ENCODE data around the gene KLF13.

Gene KLF13

DNA sequence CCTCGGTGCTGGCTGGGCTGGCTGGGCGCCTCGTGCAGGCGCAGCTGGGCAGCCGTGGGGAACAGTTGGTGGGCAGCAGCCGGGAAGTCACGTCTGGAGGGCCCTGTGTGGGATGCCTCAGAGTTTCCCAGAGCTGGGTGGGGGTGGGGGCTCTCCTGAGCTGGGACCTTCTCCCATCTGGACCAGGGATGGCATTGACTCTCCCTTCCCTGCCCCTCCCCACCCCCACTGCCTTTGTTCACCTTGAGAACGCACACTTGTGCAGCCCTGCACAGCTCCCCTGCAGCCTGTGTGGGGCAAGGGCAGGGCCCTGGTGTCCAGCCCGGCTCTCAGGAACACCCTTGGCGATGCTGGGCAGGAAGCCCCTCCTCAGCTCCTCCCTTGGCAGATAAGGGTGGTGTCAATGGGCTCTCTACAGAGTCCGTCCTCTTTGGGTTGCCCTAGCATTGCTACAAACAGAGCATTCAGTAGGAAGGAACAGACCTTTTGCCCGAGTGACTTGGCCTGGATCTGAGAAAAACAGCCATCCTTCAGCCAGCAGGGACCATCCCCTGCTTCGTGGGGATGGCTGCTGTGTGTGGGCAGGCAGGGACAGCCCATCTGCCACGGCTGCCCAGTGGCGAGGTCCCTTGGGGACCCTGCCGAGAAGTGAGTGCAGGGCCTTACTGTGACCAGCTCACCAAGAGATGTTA is 25.5 kb upstream of the KLF13 start:
- Histone ChIP-seq H3K4me1 (ENCODE audit: control insufficient read depth, insufficient read depth, low read length) (peaks cover 56% of the 10 kb centered on the region), H3K4me3 (ENCODE audit: low read depth, low read length) (no peak overlapping the region), H3K27ac (ENCODE audit: low read depth, low read length) (no peak overlapping the region), H3K36me3 (ENCODE audit: control insufficient read depth, insufficient read depth, low read length) (no peaks in the 10 kb centered on the region), H3K9ac (ENCODE audit: low read length) (no peak overlapping the region), H3K27me3 (ENCODE audit: control insufficient read depth, insufficient read depth, low read length) (peaks cover 9% of the 10 kb centered on the region; the same call in 1 of the 2 replicates), H3K9me3 (ENCODE audit: control insufficient read depth, insufficient read depth, low read depth, low read length) (no peaks in the 10 kb centered on the region)

DNA sequence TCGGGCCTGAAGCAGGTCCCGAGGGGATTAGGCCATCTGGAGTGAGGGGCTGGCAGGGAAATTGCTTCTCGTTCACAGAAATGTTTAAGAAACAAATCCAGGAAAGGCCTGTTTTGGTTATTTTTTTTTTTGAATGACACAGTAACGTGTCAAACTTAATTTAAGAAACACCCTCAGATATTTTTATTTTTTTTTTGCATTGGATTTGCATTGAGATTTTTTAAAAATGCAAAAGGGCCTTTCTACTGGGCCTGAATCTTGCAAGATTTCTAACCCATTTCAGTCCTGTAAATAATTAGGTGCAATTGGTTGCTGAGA is 25.0 kb upstream of the KLF13 start:
- no peak overlapping the region for H3K27ac ChIP-seq (ENCODE audit: low read depth, low read length)

DNA sequence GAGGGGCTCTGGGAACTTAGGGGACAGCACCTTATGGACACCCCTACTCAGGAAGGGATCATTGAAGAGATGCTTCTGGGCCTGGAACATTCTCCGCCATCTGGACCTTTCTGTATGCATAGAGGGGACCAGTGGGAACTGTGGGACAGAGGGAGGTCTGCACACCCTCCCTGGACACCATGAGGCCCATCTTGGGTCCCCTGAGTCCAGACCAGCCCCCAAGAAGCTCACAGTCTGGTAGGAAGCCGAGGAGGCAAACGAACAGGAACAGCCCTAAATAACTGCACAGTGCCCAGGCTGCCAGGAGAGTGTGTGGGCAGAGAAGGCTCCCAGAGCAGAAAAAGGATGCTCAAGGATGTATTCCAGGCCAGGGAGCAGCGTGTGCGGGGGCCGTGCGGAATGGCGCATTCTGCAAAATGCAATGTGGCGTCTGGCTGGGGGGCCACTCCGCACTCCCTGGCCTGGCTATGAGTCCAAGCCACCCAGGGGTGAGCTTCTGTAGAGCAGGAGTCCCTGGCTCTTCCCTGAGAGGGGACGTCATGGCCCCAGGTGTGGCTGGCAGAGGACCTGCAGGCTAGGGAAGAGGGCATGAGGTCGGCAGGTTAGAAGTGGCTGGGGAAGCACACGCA is 24.5 kb upstream of the KLF13 start:
- Histone ChIP-seq H3K27ac (ENCODE audit: low read depth, low read length) (no peak overlapping the region), H3K4me1 (ENCODE audit: control insufficient read depth, insufficient read depth, low read length) (peaks cover 55% of the 10 kb centered on the region), H3K27me3 (ENCODE audit: control insufficient read depth, insufficient read depth, low read length) (peaks cover 14% of the 10 kb centered on the region; the same call in 1 of the 2 replicates), H3K4me3 (ENCODE audit: low read depth, low read length) (no peak overlapping the region), H3K9me3 (ENCODE audit: control insufficient read depth, insufficient read depth, low read depth, low read length) (no peaks in the 10 kb centered on the region), H3K9ac (ENCODE audit: low read length) (no peak overlapping the region), H3K36me3 (ENCODE audit: control insufficient read depth, insufficient read depth, low read length) (no peaks in the 10 kb centered on the region)

More for the DNA sequence above, 25.0 kb upstream of the KLF13 start:
- Histone ChIP-seq H3K9ac (ENCODE audit: low read length) (no peak overlapping the region), H3K36me3 (ENCODE audit: control insufficient read depth, insufficient read depth, low read length) (no peaks in the 10 kb centered on the region), H3K4me1 (ENCODE audit: control insufficient read depth, insufficient read depth, low read length) (peaks cover 55% of the 10 kb centered on the region), H3K9me3 (ENCODE audit: control insufficient read depth, insufficient read depth, low read depth, low read length) (no peaks in the 10 kb centered on the region), H3K4me3 (ENCODE audit: low read depth, low read length) (no peak overlapping the region), H3K27me3 (ENCODE audit: control insufficient read depth, insufficient read depth, low read length) (peaks cover 11% of the 10 kb centered on the region; the same call in 1 of the 2 replicates)

DNA sequence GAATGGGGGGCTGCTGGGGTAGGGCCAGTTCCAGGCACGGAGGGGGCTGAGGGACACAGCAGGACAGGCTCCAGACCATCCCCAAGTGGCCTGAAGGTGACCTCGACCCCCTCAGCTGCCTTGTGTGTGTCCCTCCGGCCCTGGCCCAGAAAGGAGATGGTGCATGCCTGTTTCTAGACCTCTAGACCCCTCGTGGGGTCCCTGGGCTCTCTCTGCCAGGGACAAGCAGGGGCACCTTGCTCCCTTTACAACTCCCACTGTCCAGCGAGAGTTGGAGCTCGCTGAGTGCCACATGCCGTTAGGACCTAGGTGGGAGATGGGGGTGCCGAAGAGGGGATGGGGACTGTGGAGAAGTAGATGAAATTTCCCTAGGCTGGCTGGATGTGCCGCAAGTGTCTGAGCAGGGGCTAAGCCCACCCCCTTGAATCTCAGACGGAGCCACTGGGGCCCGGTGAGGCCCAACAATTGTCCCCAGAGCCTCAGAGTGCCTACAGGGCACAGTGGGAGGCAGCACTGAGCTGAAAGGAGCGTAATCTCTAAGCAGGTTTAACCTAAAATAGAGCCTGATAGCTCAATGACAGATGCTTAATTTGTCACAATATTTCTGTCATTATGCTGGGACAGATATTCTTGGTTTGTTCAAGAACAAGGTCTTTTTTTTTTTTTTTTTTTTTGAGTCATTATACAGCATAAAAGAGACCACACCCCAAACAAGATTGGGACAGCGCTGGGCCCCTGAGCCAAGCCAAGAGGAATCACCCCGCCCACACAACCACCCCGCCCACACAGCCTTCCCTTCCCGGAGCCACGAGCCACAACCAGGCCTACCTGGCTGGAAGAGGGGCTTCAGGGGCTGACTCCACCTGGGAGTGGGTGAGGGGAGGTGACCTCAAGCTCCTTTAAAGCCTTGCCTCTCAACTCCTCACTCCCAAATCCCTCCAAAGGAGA is 23.6 kb upstream of the KLF13 start:
- Histone ChIP-seq H3K27me3 (ENCODE audit: control insufficient read depth, insufficient read depth, low read length) (peaks cover 23% of the 10 kb centered on the region; the same call in 1 of the 2 replicates), H3K9me3 (ENCODE audit: control insufficient read depth, insufficient read depth, low read depth, low read length) (no peaks in the 10 kb centered on the region), H3K36me3 (ENCODE audit: control insufficient read depth, insufficient read depth, low read length) (no peaks in the 10 kb centered on the region), H3K27ac (ENCODE audit: low read depth, low read length) (no peak overlapping the region), H3K9ac (ENCODE audit: low read length) (no peak overlapping the region), H3K4me1 (ENCODE audit: control insufficient read depth, insufficient read depth, low read length) (peaks cover 59% of the 10 kb centered on the region), H3K4me3 (ENCODE audit: low read depth, low read length) (no peak overlapping the region)

DNA sequence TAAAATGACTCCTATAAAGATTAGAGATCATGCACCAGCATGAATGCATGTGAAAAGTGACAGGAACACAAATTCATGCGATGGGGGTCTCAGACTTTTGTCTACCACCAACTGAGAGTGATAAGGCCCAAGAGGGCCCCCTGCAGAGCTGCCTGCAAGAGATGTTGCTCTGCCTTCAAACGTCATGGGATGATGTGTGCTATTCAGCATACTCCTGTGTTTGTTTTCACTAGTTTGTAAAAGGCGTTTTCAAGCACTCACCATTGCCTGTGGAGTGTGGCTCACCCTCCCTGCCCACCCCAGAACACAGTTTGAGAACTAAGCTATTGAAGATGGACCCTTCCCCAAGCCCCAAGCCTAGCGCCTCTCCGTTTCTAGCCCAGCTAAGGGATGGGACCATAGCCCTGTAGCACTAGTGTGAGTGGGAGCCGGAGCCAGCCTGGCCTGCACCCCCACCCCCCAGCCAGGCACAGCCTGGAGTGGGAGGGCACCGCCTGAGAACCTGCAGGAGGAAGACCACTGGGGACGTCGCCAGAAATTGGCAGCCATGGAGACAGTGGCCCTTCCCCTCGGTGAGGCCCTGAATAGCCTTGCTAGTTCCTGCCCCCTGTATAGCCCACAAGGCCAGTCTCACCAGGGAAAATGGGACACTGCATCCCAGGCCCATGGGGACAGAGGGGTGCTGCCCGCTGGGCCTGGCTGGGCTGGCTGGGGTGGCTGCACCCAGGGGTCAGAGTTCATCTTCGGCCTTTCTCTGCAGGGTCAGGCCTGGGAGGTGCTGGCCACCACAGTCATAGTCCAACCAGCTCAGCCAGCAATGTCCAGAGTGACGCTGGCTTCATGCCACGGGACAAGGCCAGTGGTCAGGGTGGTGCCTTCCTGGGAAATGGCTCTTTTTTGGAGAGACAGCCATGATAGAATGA is 22.6 kb upstream of the KLF13 start:
- Histone ChIP-seq H3K27ac (ENCODE audit: low read depth, low read length) (no peak overlapping the region), H3K9me3 (ENCODE audit: control insufficient read depth, insufficient read depth, low read depth, low read length) (no peaks in the 10 kb centered on the region), H3K36me3 (ENCODE audit: control insufficient read depth, insufficient read depth, low read length) (no peaks in the 10 kb centered on the region), H3K4me1 (ENCODE audit: control insufficient read depth, insufficient read depth, low read length) (peaks cover 68% of the 10 kb centered on the region), H3K9ac (ENCODE audit: low read length) (no peak overlapping the region), H3K4me3 (ENCODE audit: low read depth, low read length) (no peak overlapping the region), H3K27me3 (ENCODE audit: control insufficient read depth, insufficient read depth, low read length) (peaks cover 25% of the 10 kb centered on the region; the same call in 1 of the 2 replicates)

DNA sequence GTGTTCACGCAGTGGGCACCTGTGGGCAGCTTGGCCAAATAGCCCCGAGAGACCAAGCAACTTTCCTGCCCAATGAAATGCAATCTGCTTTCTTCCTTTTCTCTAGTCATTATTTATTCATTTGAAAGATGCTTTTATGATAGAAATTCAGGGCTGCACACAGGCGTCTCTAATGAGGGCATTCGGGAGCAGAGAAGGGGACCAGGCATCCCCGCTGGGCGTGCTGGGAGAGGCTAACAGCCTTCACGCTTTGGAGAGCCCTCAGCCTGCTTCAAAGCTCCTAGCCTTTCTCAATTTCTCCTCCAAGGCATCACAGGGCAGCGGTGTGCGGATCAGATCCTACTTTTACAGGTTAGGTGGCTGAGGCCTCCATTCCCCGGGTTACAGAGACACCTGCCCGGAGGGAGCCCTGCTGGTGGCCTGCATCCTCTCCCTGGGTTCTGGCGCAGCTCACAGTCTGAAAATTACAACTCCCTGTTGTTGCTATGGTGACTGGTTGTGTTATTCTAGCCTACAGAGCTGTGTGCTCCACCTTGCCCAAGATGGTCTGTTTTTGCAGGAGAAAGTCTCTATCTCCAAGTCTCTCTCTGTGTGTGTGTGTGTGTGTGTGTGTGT is 21.8 kb upstream of the KLF13 start:
- peaks cover 73% of the 10 kb centered on the region for H3K4me1 ChIP-seq (ENCODE audit: control insufficient read depth, insufficient read depth, low read length)
- no peaks in the 10 kb centered on the region for H3K9me3 ChIP-seq (ENCODE audit: control insufficient read depth, insufficient read depth, low read depth, low read length)

DNA sequence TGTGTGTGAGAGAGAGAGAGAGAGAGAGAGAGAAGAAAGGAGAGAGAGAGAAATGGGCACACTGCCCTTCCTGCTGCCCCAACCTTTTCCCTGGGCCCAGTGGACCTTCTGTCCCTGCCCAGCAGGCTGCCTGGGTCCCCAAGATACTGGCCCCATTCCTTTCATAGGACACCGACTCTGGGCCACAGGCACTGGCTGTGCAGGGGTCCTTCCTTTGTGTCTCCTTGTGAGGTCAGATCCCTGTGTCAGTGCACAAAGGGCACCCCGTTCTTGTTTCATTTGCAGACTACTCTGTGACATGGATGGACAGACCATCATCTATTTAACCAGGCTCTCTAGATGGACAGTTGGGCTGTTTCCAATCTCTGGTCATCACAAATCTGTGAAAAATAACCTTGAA is 21.3 kb upstream of the KLF13 start:
- no peaks in the 10 kb centered on the region for H3K36me3 ChIP-seq (ENCODE audit: control insufficient read depth, insufficient read depth, low read length)
- H3K9me3 ChIP-seq (ENCODE audit: control insufficient read depth, insufficient read depth, low read depth, low read length), result no peaks in the 10 kb centered on the region
- no peak overlapping the region for H3K4me3 ChIP-seq (ENCODE audit: low read depth, low read length)
- peaks cover 76% of the 10 kb centered on the region for H3K4me1 ChIP-seq (ENCODE audit: control insufficient read depth, insufficient read depth, low read length)
- peaks cover 26% of the 10 kb centered on the region; the same call in 1 of the 2 replicates for H3K27me3 ChIP-seq (ENCODE audit: control insufficient read depth, insufficient read depth, low read length)
- no peak overlapping the region for H3K27ac ChIP-seq (ENCODE audit: low read depth, low read length)
- H3K9ac ChIP-seq (ENCODE audit: low read length), result no peak overlapping the region

More for the DNA sequence above, 21.8 kb upstream of the KLF13 start:
- no peak overlapping the region for H3K9ac ChIP-seq (ENCODE audit: low read length)
- no peaks in the 10 kb centered on the region for H3K36me3 ChIP-seq (ENCODE audit: control insufficient read depth, insufficient read depth, low read length)
- no peak overlapping the region for H3K4me3 ChIP-seq (ENCODE audit: low read depth, low read length)
- H3K27ac ChIP-seq (ENCODE audit: low read depth, low read length), result no peak overlapping the region
- peaks cover 26% of the 10 kb centered on the region; the same call in 1 of the 2 replicates for H3K27me3 ChIP-seq (ENCODE audit: control insufficient read depth, insufficient read depth, low read length)

DNA sequence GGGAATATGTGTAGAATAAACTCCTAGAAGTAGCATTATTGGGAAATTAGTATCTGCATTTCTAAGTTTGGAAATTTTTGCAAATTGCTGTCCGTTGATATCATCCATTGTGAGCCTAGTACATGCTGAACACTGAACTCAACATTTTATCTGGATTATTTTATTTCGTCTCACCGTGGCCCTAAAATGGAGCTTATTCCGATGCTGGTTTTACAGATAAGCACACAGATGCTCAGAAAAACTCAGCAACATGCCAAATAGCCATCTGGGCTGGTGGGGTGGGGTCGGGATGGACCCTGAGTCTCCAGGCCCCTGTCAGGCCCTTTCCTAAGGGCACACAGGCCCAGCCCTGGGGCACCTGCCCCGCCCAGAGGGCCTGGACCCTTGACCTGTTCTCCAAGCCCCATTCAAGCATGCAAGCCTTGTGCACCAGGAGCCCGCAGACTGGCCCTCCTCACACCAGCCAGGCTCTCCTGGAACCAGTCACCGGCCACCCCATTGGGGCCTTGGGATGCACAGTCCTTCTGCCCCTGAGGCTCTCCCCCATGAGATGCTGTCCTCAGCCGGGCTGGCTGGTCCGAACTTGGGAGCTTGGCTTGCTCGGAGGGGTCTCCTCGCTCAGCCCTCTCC is 20.7 kb upstream of the KLF13 start:
- Histone ChIP-seq H3K27me3 (ENCODE audit: control insufficient read depth, insufficient read depth, low read length) (peaks cover 26% of the 10 kb centered on the region; the same call in 1 of the 2 replicates), H3K4me3 (ENCODE audit: low read depth, low read length) (no peak overlapping the region), H3K27ac (ENCODE audit: low read depth, low read length) (no peak overlapping the region; the same call in 1 of the 2 replicates), H3K9me3 (ENCODE audit: control insufficient read depth, insufficient read depth, low read depth, low read length) (no peaks in the 10 kb centered on the region), H3K4me1 (ENCODE audit: control insufficient read depth, insufficient read depth, low read length) (peaks cover 75% of the 10 kb centered on the region), H3K9ac (ENCODE audit: low read length) (no peak overlapping the region), H3K36me3 (ENCODE audit: control insufficient read depth, insufficient read depth, low read length) (no peaks in the 10 kb centered on the region)

DNA sequence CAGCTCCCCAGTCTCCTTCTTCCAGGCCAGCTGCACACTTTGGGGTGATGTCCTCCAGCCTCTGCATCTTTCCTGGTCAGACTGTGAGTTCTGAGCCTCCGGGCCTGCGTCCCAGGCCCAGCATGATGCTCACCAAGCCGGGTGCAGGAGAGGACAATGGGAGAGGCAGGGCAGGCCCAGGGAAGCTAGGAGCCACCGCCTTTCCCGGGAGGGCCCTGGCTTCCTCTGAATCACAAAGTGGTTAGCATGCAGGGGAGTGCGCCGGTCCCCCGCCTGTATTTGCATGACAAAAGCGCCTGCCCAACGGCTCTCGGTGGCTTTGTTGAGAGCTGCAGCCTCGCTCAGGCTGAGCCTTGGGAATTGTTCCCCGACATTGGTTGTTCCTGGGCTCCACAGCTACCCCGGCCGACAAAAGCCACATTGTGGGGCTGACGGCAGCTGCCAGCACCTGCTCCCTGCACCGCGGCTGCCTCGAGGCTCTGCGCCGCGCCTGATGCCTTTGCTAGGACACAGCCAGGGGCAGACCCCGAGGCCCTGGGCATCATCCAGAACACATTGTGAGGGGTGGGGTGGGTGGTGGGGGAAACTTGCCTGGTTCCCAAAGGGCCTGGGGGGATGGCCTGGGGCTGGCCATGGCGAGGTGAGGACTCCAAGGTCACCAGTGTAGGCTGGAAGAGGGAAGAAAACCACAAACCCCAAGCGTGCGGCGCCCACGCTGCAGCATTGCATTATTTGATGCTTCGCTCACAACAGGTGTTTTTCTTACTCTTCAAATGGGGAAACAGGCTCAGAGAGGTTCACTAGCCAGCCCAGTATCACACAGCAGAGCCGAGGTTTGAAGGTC is 20.0 kb upstream of the KLF13 start:
- Histone ChIP-seq H3K27me3 (ENCODE audit: control insufficient read depth, insufficient read depth, low read length) (peaks cover 26% of the 10 kb centered on the region; the same call in 1 of the 2 replicates), H3K27ac (ENCODE audit: low read depth, low read length) (peak overlapping the region; percentile 48; the same call in 1 of the 2 replicates), H3K9ac (ENCODE audit: low read length) (no peak overlapping the region), H3K36me3 (ENCODE audit: control insufficient read depth, insufficient read depth, low read length) (no peaks in the 10 kb centered on the region), H3K4me1 (ENCODE audit: control insufficient read depth, insufficient read depth, low read length) (peaks cover 68% of the 10 kb centered on the region), H3K9me3 (ENCODE audit: control insufficient read depth, insufficient read depth, low read depth, low read length) (no peaks in the 10 kb centered on the region), H3K4me3 (ENCODE audit: low read depth, low read length) (peak overlapping the region; percentile 19; the same call in 1 of the 2 replicates)
